ENCODE data around the gene ZNF296. TPM values are rescaled to one million over a fixed set of nuclear protein-coding genes. Genes with fewer than 3 reads are reported as not detected.

The ZNF296 gene
- total RNA-seq, 1 donor from 2014 or later: 1.7 TPM

- peak overlapping the region; percentile 11 for H3K27ac ChIP-seq
- intact Hi-C loops (cut with DNase I): no loop called here
Observed at GRCh38 chr19:45102481-45102880, 26.2 kb upstream of the ZNF296 start.

GRCh38 chr19:45101806-45102205, 25.5 kb upstream of the ZNF296 start:
- Histone ChIP-seq H3K27ac (no peak overlapping the region), H3K4me3 (no peak overlapping the region), H3K27me3 (no peaks in the 10 kb centered on the region), H3K9me3 (no peaks in the 10 kb centered on the region), H3K4me1 (peaks cover 51% of the 10 kb centered on the region), H3K36me3 (no peaks in the 10 kb centered on the region)
- intact Hi-C loops (cut with DNase I): no loop called here
- no peak for ATAC-seq
- no peak for DNase-seq
- no peak for TF ChIP-seq CTCF (IDR thresholded peaks at IDR 0.05)

More at GRCh38 chr19:45102481-45102880, 26.2 kb upstream of the ZNF296 start:
- H3K36me3 ChIP-seq: no peaks in the 10 kb centered on the region
- TF ChIP-seq CTCF (IDR thresholded peaks at IDR 0.05): no peak
- DNase-seq: no peak
- H3K4me1 ChIP-seq: peaks cover 48% of the 10 kb centered on the region
- no peak overlapping the region for H3K4me3 ChIP-seq
- no peak for ATAC-seq
- no peaks in the 10 kb centered on the region for H3K9me3 ChIP-seq
- H3K27me3 ChIP-seq: no peaks in the 10 kb centered on the region

- peaks cover 56% of the 10 kb centered on the region for H3K4me1 ChIP-seq
- no peak for TF ChIP-seq CTCF (IDR thresholded peaks at IDR 0.05)
- no peak overlapping the region for H3K27ac ChIP-seq
- H3K27me3 ChIP-seq: no peaks in the 10 kb centered on the region
- ATAC-seq (no peak), DNase-seq (no peak)
- intact Hi-C loops (cut with DNase I): no loop called here
- no peak overlapping the region for H3K4me3 ChIP-seq
- no peaks in the 10 kb centered on the region for H3K36me3 ChIP-seq
- H3K9me3 ChIP-seq: no peaks in the 10 kb centered on the region
Observed at GRCh38 chr19:45100846-45101252, 24.6 kb upstream of the ZNF296 start.

GRCh38 chr19:45100201-45100600, 23.9 kb upstream of the ZNF296 start:
- Histone ChIP-seq H3K27me3 (no peaks in the 10 kb centered on the region), H3K4me1 (peaks cover 61% of the 10 kb centered on the region), H3K36me3 (no peaks in the 10 kb centered on the region), H3K4me3 (no peak overlapping the region), H3K27ac (no peak overlapping the region), H3K9me3 (no peaks in the 10 kb centered on the region)
- no peak for DNase-seq
- TF ChIP-seq CTCF (IDR thresholded peaks at IDR 0.05): no peak
- no peak for ATAC-seq
- intact Hi-C loops (cut with DNase I): no loop called here

GRCh38 chr19:45099467-45100191, 23.4 kb upstream of the ZNF296 start:
- intact Hi-C loops (cut with DNase I): no loop called here
- DNase-seq: no peak
- no peaks in the 10 kb centered on the region for H3K27me3 ChIP-seq
- H3K36me3 ChIP-seq: no peaks in the 10 kb centered on the region
- peaks cover 64% of the 10 kb centered on the region for H3K4me1 ChIP-seq
- peak overlapping the region; percentile 42 for H3K27ac ChIP-seq
- no peak for TF ChIP-seq CTCF (IDR thresholded peaks at IDR 0.05)
- H3K4me3 ChIP-seq: no peak overlapping the region
- H3K9me3 ChIP-seq: no peaks in the 10 kb centered on the region
- ATAC-seq: no peak
